NCI-H524 treated with DMSO at 0.1 percent for 48 hours (cell line): Measurements from ENCODE around the gene NRF1.
"Not testable (repeated sequence)": the region's sequence is repeated elsewhere in the genome, so short reads cannot be mapped to it uniquely, and the experiment has no call there.

ENCODE experiments used
- DNase-seq: peaks from one replicate; lab custom pipeline; 2025; lab: John Stamatoyannopoulos, UW

NRF1 gene

DNA sequence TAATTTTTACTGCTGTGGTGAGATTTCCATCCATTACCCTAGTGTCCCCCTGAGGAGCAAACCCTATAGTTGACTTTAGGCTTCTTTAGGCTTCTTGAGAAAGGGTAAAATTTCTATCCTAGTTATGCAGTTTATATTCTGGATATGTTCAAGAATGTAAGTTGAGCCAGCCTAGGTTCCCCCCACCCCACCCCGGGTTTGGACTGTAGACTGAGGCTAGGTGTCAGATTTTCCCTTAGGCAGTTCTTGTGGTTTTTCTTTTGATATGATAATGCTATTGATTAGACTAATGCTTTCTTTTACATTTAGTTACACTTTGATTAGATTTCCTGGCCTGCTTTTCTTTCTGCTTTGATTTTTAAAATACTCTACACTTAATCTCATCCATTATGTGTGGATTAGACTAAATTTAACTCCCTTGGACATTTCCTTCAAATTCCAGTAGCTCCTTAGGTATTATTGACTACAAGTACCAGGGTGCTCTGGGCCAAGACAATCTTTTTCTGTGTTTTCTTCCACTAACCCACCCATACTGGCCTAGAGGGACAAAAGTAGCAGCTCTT lies 37.7 kb downstream of the NRF1 start:
- DNase-seq: no peak

DNA sequence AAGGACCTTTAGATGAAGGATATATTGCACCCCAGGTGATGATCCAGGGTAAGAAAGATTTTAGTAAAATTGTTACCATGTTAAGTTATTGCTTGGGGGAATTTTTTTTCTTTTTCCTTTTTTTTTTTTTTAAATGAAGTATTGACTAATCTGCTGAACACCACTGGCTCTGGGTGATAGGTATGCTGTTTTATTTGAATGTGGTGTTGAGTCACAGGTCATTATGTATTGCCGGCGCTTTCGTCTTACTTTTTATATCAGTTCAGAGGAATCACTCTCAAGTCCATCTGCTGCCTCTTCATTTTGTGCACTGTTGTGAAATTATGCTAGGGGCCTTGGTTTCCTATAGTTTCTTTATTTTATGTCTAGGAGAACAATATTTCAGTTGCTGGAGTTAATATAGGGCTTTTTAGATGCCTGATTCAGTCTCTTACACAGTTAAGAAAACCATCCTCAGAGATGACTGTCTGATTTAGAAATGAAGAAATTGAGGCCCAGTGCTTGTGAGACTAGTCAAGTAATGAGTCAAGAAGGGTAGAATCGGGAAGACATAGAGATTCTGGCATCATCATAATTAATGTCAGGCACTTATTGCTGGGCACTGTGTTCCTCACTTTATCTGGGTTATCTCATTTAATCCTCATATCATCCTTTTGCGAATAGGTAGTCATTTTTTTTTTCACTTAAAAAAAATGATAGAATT lies 38.7 kb downstream of the NRF1 start:
- no peak for DNase-seq

DNA sequence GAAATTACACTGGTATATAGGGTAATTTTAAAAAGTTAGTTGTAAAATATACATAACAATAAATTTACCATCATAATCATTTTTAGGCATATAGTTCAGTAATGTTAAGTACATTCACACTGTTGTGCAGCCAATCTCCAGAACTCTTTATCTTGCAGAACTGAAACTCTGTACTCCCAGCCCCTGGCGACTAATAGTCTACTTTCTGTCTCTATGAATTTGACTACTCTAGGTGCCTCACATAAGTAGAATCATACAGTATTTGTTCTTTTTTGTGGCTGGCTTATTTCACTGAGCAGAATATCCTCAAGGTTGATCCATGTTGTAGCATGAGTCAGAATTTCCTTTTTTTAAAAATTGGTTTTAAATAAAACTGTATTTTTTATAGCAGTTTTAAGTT lies 41.4 kb downstream of the NRF1 start:
- no peak for DNase-seq

DNA sequence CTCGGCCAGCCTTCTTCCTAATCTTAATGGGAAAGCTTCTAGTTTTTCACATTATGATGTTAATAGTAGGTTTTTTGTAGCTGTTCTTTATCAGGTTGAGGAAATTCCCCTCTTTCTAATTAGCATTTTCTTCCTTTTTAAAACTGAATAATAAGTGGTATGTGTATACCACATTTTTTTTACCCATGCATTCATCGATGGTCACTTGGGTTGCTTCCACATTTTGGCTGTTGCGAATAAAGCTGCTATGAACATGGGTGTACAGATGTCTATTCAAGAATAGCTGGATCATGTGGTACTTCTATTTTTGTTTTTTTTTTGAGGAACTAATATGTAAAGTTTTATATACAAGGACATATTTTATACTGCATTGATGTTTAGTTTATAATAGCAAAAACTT lies 44.3 kb downstream of the NRF1 start:
- DNase-seq: no peak

DNA sequence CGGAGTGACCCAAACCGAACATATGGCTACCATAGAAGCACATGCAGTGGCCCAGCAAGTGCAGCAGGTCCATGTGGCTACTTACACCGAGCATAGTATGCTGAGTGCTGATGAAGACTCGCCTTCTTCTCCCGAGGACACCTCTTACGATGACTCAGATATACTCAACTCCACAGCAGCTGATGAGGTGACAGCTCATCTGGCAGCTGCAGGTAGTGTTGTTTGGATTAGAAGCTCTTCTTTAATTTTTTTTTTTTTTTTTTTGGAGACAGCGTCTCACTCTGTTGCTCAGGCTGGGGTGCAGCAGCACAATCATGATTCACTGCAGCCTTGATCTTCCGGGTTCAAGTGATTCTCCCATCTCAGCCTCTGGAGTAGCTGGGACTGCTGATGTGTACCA lies 45.8 kb downstream of the NRF1 start:
- no peak for DNase-seq

DNA sequence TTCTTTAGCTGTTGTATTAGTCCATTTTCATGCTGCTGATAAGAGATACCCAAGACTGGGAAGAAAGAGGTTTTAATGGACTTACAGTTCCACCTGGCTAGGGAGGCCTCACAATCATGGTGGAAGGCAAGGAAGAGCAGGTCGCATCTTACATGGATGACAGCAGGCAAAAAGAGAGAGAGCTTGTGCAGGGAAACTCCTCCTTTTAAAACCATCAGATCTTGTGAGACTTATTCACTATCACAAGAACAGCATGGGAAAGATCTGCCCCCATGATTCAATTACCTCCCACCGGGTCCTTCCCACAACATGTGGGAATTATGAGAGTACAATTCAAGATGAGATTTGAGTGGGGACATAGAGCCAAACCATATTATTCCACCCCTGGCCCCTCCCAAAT lies 48.4 kb downstream of the NRF1 start:
- DNase-seq: not testable (repeated sequence)

DNA sequence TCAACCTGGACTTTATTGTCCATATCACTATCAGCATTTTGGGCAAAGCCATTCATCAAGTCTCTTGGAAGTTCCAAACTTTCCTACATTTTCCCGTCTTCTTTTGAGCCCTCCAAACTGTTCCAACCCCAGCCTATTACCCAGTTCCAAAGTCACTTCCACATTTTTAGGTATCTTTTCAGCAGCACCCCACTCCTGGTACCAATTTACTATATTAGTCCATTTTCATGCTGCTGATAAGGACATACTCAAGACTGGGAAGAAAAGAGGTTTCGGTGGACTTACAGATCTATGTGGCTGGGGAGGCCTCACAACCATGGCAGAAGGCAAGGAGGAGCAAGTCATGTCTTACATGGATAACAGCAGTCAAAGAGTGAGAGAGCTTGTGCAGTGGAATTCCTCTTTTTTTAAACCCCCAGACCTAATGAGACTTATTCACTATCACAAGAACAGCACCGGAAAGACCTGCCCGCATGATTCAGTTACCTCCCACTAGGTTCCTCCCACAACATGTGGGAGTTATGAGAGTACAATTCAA lies 50.2 kb downstream of the NRF1 start:
- DNase-seq: no peak

DNA sequence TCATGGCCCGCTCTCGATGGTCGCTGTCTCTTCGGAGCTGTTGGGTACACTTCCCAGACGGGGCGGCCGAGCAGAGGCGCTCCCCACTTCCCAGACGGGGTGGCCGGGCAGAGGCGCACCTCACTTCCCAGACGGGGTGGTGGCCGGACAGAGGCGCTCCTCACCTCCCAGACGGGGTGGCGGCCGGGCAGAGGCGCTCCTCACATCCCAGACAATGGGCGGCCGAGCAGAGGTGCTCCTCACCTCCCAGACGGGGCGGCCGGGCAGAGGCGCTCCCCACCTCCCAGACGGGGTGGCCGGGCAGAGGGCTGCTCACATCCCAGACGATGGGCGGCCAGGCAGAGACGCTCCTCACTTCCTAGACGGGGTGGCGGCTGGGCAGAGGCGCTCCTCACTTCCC lies 51.7 kb downstream of the NRF1 start:
- not testable (repeated sequence) for DNase-seq

DNA sequence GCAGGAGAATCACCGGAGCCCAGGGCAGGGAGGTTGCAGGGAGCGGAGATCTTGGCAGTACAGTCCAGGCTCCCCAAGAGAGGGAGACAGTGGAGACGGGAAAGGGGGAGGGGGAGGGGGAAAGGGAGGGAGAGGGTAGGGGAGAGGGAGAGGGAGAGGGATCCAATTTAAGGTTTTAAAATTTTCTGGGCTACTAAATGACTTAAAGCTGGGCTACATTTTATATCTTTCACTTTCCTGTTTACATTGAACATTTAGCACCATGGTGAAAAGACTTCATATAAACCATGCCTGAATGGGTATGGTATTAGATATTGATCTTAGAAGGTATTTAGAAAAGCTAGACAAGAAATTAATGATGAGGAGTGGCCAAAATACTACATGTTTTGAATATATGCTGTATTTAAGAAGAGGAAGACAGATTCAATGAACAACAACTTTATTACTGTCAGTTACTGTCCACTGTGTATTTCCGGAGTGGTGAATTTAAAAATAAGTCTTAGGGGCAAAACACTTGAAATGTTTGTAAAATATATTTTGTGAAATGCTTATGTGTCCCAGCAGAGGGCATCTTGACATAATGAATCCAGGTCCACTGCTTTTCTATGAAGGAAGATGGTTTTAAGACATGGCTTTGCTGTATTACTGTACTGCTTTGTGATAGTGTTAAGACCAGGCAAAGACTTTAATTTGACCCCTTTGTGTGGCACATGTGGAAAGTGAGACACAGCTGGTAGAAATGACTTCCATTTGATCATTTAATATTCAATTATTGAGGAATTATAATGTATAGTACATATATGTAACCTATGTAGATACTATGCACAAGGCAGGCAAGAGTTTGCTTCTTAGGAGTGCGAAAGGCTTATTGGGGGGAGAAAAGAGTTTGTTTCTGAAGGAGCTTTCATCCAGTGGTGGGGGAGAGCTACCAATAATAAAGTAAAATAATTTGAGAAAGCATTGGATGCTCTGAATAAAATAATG lies 52.8 kb downstream of the NRF1 start:
- DNase-seq: no peak

DNA sequence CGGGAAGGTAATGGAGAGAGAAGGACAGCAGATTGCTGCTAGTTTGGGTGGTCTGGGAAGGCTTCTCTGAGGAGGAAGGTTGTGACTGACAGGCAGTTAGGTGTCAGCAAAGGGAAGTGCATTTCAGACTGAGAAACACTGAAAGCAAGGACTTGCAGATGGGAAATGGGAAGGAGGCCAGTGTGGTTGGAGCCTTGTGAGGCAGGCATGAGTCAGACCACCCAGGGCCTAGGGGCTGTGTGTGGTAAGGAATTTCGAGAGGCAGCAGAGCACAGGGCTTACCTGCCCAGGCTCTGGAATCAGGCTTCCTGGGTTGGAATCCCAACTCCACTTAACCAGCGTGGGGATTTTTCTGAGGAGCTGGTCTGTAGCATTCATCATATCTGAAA lies 53.5 kb downstream of the NRF1 start:
- no peak for DNase-seq

DNA sequence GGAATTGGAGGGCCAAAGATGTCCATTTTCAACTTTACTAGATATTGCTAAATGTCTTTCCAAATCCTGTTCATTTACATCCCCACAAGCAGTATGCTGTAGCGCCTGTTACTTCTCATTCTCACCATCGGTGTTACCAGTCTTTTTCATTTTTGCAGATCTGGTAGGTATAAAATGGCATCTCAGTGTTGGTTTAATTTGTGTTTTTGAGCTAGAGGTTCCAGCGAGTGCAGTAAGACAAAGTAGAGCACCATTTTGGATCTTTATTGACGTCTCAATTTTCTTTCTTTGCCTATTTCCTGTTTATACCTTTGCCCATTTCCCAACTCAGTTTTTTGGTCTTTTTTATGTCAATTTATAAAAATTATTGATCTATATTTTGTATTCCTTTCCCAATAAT lies 55.6 kb downstream of the NRF1 start:
- no peak for DNase-seq

DNA sequence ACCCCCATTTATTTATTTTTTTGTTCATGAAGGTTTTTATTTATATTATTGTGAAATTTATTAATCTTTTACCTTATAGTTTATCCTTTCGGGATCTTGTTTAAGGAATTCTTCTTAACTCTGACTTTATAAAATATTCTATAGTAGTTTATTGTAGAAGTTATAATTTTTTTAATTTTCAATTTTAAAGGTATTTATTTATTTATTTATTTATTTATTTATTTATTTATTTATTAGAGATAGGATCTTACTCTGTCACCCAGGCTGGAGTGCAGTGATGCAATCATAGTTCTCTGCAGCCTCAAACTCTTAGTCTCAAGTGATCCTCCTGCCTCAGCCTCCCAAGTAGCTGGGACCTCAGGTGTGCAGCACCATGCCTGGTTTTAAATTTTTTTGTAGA lies 56.0 kb downstream of the NRF1 start:
- DNase-seq: no peak

DNA sequence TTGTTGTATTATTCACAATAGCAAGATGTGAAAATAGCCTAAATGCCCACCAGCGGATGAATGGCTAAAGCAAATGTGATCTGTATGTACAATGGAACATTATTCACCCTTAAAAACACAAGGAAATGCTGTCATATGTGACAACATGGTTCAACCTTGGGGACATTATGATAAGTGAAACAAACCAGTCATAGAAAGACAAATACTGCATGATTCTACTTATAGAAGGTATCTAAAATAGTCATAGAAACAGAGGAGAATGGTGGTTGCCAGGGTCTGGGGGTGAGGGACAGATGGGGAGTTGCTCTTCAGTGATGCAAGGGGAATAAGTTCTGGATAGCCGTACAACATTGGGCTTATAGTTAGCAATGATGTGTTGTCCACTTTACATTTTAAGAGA lies 58.4 kb downstream of the NRF1 start:
- DNase-seq: no peak

DNA sequence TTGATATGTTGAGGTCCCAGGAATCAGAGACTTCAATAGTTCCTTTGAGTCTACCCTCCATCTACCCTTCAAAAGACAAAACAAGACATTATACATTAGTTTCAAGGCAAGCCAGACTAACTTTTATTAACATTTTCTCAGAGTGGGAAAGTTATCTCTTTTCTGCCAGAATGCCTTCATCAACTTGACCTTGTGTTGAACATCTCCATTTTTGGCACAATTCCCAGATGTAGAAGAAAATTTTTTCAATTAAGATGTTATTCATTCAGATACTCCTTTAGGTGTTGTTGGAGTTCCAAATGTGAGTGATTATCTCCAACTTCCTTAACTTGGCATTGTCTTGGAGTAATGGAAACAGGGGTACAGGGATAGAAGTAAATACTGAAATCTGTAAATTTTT lies 59.1 kb downstream of the NRF1 start:
- no peak for DNase-seq

DNA sequence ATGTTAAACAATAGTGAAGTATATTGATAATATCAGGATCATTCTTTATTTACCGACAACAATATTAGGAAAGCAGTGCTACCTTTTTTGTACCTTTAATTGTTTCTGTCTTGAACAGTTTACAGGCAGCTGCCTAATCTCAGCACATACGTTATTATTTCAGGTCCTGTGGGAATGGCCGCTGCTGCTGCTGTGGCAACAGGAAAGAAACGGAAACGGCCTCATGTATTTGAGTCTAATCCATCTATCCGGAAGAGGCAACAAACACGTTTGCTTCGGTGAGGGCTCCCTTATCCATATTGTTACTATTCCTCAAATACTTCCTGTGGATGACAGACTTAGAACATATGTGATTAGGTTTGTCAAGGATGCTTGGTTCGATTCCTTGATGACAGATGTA lies 59.7 kb downstream of the NRF1 start:
- no peak for DNase-seq

DNA sequence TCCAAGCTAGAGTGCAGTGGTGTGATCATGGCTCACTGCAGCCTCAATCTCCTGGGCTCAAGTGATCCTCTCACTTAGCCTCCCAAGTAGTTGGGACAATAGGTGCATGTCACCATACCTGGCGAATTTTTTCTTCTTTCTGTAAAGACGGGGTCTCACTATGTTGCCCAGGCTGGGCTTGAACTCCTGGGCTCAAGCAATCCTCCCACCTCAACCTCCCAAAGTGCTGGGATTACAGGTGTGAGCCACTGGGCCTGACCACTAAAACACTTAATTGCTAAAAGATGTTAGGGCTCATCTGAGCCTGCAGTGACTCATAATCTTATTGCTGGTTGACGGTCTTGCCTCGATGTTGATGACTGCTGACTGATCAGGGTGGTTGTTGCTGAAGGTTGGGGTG lies 63.0 kb downstream of the NRF1 start:
- DNase-seq: not testable (repeated sequence)

DNA sequence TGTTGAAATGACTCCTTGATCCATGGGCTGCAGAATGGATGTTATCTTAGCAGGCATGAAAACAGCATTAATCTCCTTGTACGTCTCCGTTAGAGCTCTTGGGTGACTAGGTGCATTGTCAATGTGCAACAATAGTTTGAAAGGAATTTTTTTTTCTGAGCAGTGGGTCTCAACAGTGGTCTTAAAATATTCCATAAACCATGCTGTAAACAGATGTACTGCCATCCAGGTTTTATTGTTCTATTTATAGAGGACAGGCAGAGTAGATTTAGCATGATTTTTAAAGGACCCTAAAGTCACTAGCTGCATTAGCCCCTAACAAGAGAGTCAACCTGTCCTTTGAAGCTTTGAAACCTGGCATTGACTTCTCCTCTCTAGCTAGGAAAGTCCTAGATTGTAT lies 64.0 kb downstream of the NRF1 start:
- no peak for DNase-seq

DNA sequence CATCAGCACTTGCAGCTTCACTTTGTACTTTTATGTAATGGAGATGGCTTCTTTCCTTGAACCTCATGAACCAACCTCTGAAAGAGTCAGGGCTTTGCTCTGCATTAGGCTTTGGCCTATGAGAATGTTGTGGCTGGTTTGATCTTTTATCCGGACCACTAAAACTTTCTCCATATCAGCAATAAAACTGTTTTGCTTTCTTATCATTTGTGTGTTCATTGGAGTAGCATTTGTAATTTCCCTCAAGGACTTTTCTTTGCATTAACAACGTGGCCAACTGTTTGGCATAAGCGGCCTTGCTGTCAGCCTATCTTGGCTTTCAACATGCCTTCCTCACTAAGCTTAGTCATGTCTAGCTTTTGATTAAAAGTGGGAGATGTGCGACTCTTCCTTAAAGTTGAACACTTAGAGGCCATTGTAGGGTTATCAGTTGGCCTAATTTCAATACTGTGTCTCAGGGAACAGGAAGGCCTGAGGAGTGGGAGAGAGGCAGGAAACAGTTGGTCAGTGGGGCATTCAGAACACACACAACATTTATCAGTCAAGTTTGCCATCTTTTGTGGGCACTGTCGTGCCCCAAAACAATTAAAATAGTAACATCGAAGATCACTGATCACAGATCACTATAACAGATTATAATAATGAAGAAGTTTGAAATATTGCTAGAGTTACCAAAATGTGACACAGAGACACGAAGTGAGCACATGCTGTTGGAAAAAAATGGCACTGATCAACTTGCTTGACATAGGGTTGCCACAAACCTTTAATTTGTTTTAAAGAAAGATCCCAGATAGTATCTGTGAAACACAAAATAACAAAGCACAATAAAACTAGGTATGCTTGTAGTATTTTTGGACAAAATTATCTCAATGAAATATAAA lies 64.7 kb downstream of the NRF1 start:
- DNase-seq: no peak

DNA sequence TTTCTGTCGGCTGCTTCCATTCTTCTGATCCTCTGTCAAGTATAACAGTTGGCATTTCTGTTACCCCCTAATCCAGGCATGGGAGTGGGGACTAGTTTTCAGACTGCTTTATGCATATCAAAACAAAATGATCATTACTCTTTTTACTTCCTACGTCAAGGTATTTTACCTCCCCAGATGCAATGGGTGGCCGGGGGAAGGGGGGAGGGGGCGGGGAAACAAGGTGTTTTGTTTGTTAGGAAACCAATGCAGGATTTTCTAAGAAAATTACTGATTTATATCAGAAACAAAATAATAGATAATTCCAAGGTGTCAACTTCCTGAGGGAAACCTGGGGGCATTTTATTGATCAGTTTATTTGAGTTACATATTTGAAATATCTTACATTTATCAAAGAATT lies 66.3 kb downstream of the NRF1 start:
- DNase-seq: no peak

DNA sequence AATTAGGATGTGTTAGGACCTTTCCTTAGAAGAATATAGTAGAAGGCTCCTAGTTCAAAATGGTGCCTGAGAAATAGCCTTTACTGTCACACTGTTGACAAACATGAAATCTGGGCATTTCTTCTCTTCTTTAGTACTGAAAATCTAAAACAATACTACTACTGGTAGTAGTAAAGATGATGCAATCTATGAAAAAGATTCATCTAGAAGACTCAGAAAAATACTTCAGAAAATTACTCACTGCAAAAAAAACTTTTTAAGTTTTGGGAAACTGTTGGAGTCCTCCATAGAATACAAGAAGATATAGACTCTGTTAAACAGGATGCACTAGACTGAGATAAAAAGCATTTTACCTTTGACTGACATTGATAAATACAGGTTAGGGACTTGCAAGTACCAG lies 67.1 kb downstream of the NRF1 start:
- no peak for DNase-seq

DNA sequence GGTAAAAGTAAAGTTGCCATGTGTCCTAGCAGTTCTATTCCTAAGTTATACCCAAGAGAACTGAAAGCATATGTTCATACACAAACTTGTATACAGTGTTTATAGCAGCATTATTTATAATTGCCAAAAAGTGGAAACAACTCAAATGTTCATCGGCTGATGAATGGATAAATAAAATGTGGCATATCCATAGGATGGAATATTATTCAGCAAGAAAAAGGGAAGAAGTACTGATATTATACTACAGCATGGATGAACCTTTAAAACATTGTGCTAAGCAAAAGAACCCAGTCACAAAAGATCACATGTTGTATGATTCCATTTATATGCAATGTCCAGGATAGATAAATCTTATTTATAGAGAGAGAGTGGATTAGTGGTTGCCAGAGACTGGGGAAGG lies 68.9 kb downstream of the NRF1 start:
- DNase-seq: no peak

DNA sequence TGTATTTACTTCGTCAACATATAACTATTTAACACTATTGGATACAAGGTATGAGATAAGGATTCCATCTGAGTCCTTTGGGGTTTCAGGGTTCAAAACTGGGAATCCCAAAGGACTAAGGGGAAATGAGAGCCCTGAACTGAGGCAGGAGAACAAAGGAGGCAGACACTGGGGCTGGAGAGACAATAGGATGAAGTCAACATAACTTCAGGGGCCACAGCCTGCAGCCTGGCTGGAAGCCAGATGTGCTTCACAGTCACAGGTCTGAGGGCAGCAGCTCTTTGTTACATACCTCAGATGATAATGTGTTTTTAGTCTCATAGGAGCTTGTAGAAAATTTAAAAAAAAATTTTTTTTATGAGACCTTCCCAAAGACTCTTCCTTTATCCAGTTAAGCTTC lies 73.3 kb downstream of the NRF1 start:
- no peak for DNase-seq
